ENCODE measurements around the gene NDUFA3.
A peak's percentile ranks its signal among the peaks of the same experiment; 100 is the strongest.

Gene NDUFA3

GRCh38 chr19:54108496-54108895, 5.8 kb downstream of the NDUFA3 start:
- no peak for DNase-seq

GRCh38 chr19:54109651-54110050, 7.0 kb downstream of the NDUFA3 start:
- DNase-seq = no peak

GRCh38 chr19:54114340-54115108, 11.9 kb downstream of the NDUFA3 start:
- peak; percentile 45 to 51 for DNase-seq

- peak; percentile 91 to 96 for DNase-seq
These were observed 12.7 kb downstream of the NDUFA3 start, which contains the start of the genes PRPF31 and TFPT for GRCh38 chr19:54115109-54116063. Gene PRPF31 (plus strand): TSS chr19:54115754. CDS start chr19:54118279, 2,525 bp downstream. Gene TFPT (minus strand): TSS chr19:54115657. CDS start chr19:54115269, 388 bp downstream.

GRCh38 chr19:54121259-54121658, 18.6 kb downstream of the NDUFA3 start:
- no peak for DNase-seq

GRCh38 chr19:54123682-54124081, 21.0 kb downstream of the NDUFA3 start:
- no peak for DNase-seq

- DNase-seq = no peak
These were observed 21.7 kb downstream of the NDUFA3 start for GRCh38 chr19:54124393-54124792.

- DNase-seq = no peak
These were observed 23.1 kb downstream of the NDUFA3 start for GRCh38 chr19:54125713-54126112.

- no peak for DNase-seq
These were observed 25.2 kb downstream of the NDUFA3 start for GRCh38 chr19:54127688-54128440.

GRCh38 chr19:54128441-54128725, 25.7 kb downstream of the NDUFA3 start:
- no peak for DNase-seq

GRCh38 chr19:54128796-54129616, 26.4 kb downstream of the NDUFA3 start:
- DNase-seq = no peak

GRCh38 chr19:54129617-54129996, 27.0 kb downstream of the NDUFA3 start:
- DNase-seq = no peak

GRCh38 chr19:54133312-54133956, 30.8 kb downstream of the NDUFA3 start:
- peak in 1 of 2 experiments; percentile 2 for DNase-seq

- DNase-seq = no peak
These were observed 31.4 kb downstream of the NDUFA3 start for GRCh38 chr19:54133957-54134590.

- DNase-seq = peak in 1 of 2 experiments; percentile 50
These were observed 33.6 kb downstream of the NDUFA3 start for GRCh38 chr19:54136086-54136863.

GRCh38 chr19:54136864-54137698, 34.4 kb downstream of the NDUFA3 start:
- peak; percentile 99 to 100 for DNase-seq

- no peak for DNase-seq
These were observed 35.2 kb downstream of the NDUFA3 start, which contains the start of gene CNOT3 for GRCh38 chr19:54137699-54138488. Gene CNOT3 (plus strand): TSS chr19:54137762. CDS start chr19:54142979, 5,217 bp downstream.

Data from AML-193 (cell line).